Endometrium (tissue), 2 donors: ENCODE results near the gene AAGAB.
"Not testable (repeated sequence)": the region's sequence is repeated elsewhere in the genome, so short reads cannot be mapped to it uniquely, and the experiment has no call there.

Experiments used
- FAIRE-seq: peaks from 2 replicates; lab custom pipeline; 2012; peaks lifted over from hg19 to GRCh38; lab: Jason Lieb, UNC
- donor health status: control.
- donor health status: control.

AAGAB gene

GRCh38 chr15:67172172-67172571 is 82.3 kb downstream of the AAGAB start:
- no peak for FAIRE-seq

- FAIRE-seq = no peak
These were observed 83.0 kb downstream of the AAGAB start for GRCh38 chr15:67171471-67171870.

GRCh38 chr15:67170143-67170925 is 84.1 kb downstream of the AAGAB start:
- FAIRE-seq = no peak

- FAIRE-seq = no peak
These were observed 85.8 kb downstream of the AAGAB start for GRCh38 chr15:67168694-67169093.

GRCh38 chr15:67167091-67167490 is 87.4 kb downstream of the AAGAB start:
- no peak for FAIRE-seq

- no peak for FAIRE-seq
These were observed 88.0 kb downstream of the AAGAB start for GRCh38 chr15:67166280-67167009.

- FAIRE-seq = no peak
These were observed 88.9 kb downstream of the AAGAB start for GRCh38 chr15:67165254-67166253.

- no peak for FAIRE-seq
These were observed 89.6 kb downstream of the AAGAB start for GRCh38 chr15:67164811-67165253.

- FAIRE-seq = no peak
These were observed 90.1 kb downstream of the AAGAB start for GRCh38 chr15:67164401-67164791.

GRCh38 chr15:67163180-67163579 is 91.3 kb downstream of the AAGAB start:
- FAIRE-seq = no peak

- FAIRE-seq = no peak
These were observed 92.6 kb downstream of the AAGAB start for GRCh38 chr15:67161881-67162280.

- no peak for FAIRE-seq
These were observed 93.0 kb downstream of the AAGAB start for GRCh38 chr15:67161412-67161811.

GRCh38 chr15:67158367-67158766 is 96.1 kb downstream of the AAGAB start:
- no peak for FAIRE-seq

- no peak for FAIRE-seq
These were observed 96.8 kb downstream of the AAGAB start for GRCh38 chr15:67157521-67158252.

- FAIRE-seq = no peak
These were observed 97.6 kb downstream of the AAGAB start for GRCh38 chr15:67156834-67157233.

- FAIRE-seq = no peak
These were observed 98.0 kb downstream of the AAGAB start for GRCh38 chr15:67156426-67156825.

GRCh38 chr15:67154249-67154648 is 100.2 kb downstream of the AAGAB start:
- no peak for FAIRE-seq

GRCh38 chr15:67153044-67153443 is 101.4 kb downstream of the AAGAB start:
- not testable (repeated sequence) for FAIRE-seq

- no peak for FAIRE-seq
These were observed 102.0 kb downstream of the AAGAB start for GRCh38 chr15:67152429-67152828.
